Vagina (tissue), 2 donors: ENCODE data around the gene COPA. TPM values are rescaled to one million over a fixed set of nuclear protein-coding genes. Genes with fewer than 3 reads are reported as not detected.

Experiments
- DNase-seq, 2 donors: peaks; one replicate each; pipeline ENCODE4 v3.0.0-alpha.2; 2017; ENCODE audit errors: extremely low spot score in 2 of 2
- H3K27ac ChIP-seq: fragments of 200-600 bp; sonication (generic); one replicate; pipeline ENCODE4 v1.5.1; 2019
- H3K27me3 ChIP-seq: fragments of 200-600 bp; sonication (generic); one replicate; pipeline ENCODE4 v1.5.1; 2019
- H3K36me3 ChIP-seq, 2 donors: fragments of 200-600 bp; sonication (generic); one replicate each; pipeline ENCODE4 v1.5.1; 2017 to 2019
- H3K4me1 ChIP-seq: fragments of 200-600 bp; sonication (generic); one replicate; pipeline ENCODE4 v1.5.1; 2019
- H3K4me3 ChIP-seq, 2 donors: fragments of 200-600 bp; sonication (generic); 1 replicate in 1 of 2; 2 replicates in 1 of 2; pipeline ENCODE4 v1.5.1; 2016 to 2019
- H3K9me3 ChIP-seq: fragments of 200-600 bp; sonication (generic); one replicate; pipeline ENCODE4 v1.5.1; 2019
- CTCF ChIP-seq, 3 experiments: fragments of 450-650 bp in 2 of 3; fragments of 200-600 bp in 1 of 3; sonication (generic) in 1 of 3; IDR thresholded peaks; one replicate each; pipeline ENCODE4 v1.5.1; 2017 to 2019; ENCODE audit warnings: antibody characterized with exemption in 3 of 3, mild to moderate bottlenecking in 2 of 3, moderate library complexity in 2 of 3
- POLR2A ChIP-seq, 2 donors: fragments of 450-650 bp; IDR thresholded peaks; one replicate each; pipeline ENCODE4 v1.6.1; 2017; ENCODE audit warnings: antibody characterized with exemption in 2 of 2, mild to moderate bottlenecking in 2 of 2, moderate library complexity in 2 of 2
- POLR2AphosphoS5 ChIP-seq, 2 donors: sonication (generic); formaldehyde crosslinking; IDR thresholded peaks; one replicate each; pipeline ENCODE4 v1.9.0; 2017; ENCODE audit warnings: antibody characterized with exemption in 2 of 2, mild to moderate bottlenecking in 2 of 2, low read depth in 1 of 2; ENCODE audit not compliant: insufficient read depth in 1 of 2
- intact Hi-C: fragments of 100-400 bp; cut with DNase I; formaldehyde crosslinking; loops from one replicate; pipeline ENCODE4 v1.15.1; 2023
- total RNA-seq: library from RNA; depleted of rRNA; stranded (reverse); fragments of >200 nt; gene quantifications from one replicate; pipeline ENCODE4 v1.2.3, GENCODE V29; 2016

The COPA gene
- total RNA-seq, 1 donor from 2014 or later, result 106 TPM

- intact Hi-C loops, result no loop called here
- Histone ChIP-seq H3K4me1 (peaks cover 6% of the 10 kb centered on the region), H3K36me3 (peaks cover 0 to 61% of the 10 kb centered on the region in 2 donors), H3K27ac (no peak overlapping the region), H3K4me3 (no peak overlapping the region), H3K9me3 (no peaks in the 10 kb centered on the region), H3K27me3 (no peaks in the 10 kb centered on the region)
- no peak for DNase-seq
- TF ChIP-seq POLR2A (IDR thresholded peaks at IDR 0.05) (no peak), CTCF (IDR thresholded peaks at IDR 0.05) (no peak), POLR2AphosphoS5 (IDR thresholded peaks at IDR 0.05; ENCODE audit: insufficient read depth in 1 of 2, low read depth in 1 of 2) (no peak)
These were observed 20.2 kb downstream of the COPA start for GRCh38 chr1:160322831-160323230.

GRCh38 chr1:160315359-160315758 lies 27.7 kb downstream of the COPA start:
- no peak for DNase-seq
- Histone ChIP-seq H3K4me1 (peaks cover 6% of the 10 kb centered on the region), H3K9me3 (no peaks in the 10 kb centered on the region), H3K27ac (no peak overlapping the region), H3K27me3 (no peaks in the 10 kb centered on the region), H3K36me3 (peaks cover 11 to 87% of the 10 kb centered on the region in 2 donors), H3K4me3 (no peak overlapping the region)
- intact Hi-C loops, result no loop called here
- TF ChIP-seq POLR2A (IDR thresholded peaks at IDR 0.05) (no peak), POLR2AphosphoS5 (IDR thresholded peaks at IDR 0.05; ENCODE audit: insufficient read depth in 1 of 2, low read depth in 1 of 2) (no peak), CTCF (IDR thresholded peaks at IDR 0.05) (no peak)

- TF ChIP-seq CTCF (IDR thresholded peaks at IDR 0.05), result no peak
- TF ChIP-seq POLR2A (IDR thresholded peaks at IDR 0.05), result no peak
- TF ChIP-seq POLR2AphosphoS5 (IDR thresholded peaks at IDR 0.05; ENCODE audit: insufficient read depth in 1 of 2, low read depth in 1 of 2), result no peak
- peaks cover 7 to 99% of the 10 kb centered on the region in 2 donors for H3K36me3 ChIP-seq
- DNase-seq, result no peak
- intact Hi-C loops, result no loop called here
- H3K4me1 ChIP-seq, result no peaks in the 10 kb centered on the region
- no peaks in the 10 kb centered on the region for H3K27me3 ChIP-seq
- no peaks in the 10 kb centered on the region for H3K9me3 ChIP-seq
- H3K4me3 ChIP-seq, result no peak overlapping the region
- no peak overlapping the region for H3K27ac ChIP-seq
These were observed 33.5 kb downstream of the COPA start for GRCh38 chr1:160309571-160309970.

- Histone ChIP-seq H3K9me3 (no peaks in the 10 kb centered on the region), H3K36me3 (peaks cover 7 to 99% of the 10 kb centered on the region in 2 donors), H3K27me3 (no peaks in the 10 kb centered on the region), H3K4me3 (no peak overlapping the region), H3K4me1 (no peaks in the 10 kb centered on the region), H3K27ac (no peak overlapping the region)
- intact Hi-C loops, result no loop called here
- DNase-seq, result no peak
- TF ChIP-seq CTCF (IDR thresholded peaks at IDR 0.05) (no peak), POLR2A (IDR thresholded peaks at IDR 0.05) (no peak), POLR2AphosphoS5 (IDR thresholded peaks at IDR 0.05; ENCODE audit: insufficient read depth in 1 of 2, low read depth in 1 of 2) (no peak)
These were observed 33.9 kb downstream of the COPA start for GRCh38 chr1:160309185-160309557.

- intact Hi-C loops, result no loop called here
- Histone ChIP-seq H3K4me1 (no peaks in the 10 kb centered on the region), H3K4me3 (no peak overlapping the region), H3K9me3 (no peaks in the 10 kb centered on the region), H3K27me3 (no peaks in the 10 kb centered on the region), H3K36me3 (peaks cover 7 to 99% of the 10 kb centered on the region in 2 donors), H3K27ac (no peak overlapping the region)
- no peak for DNase-seq
- no peak for TF ChIP-seq POLR2A (IDR thresholded peaks at IDR 0.05)
- no peak for TF ChIP-seq CTCF (IDR thresholded peaks at IDR 0.05)
- no peak for TF ChIP-seq POLR2AphosphoS5 (IDR thresholded peaks at IDR 0.05; ENCODE audit: insufficient read depth in 1 of 2, low read depth in 1 of 2)
These were observed 34.4 kb downstream of the COPA start for GRCh38 chr1:160308451-160309184.
